HAP-1 (cell line): ENCODE measurements around the gene EFEMP1.

Experiments used
- DNase-seq, 2 experiments: peaks; one replicate each; pipeline ENCODE4 v3.0.0-alpha.2; 2016 to 2020; ENCODE audit warnings: low spot score in 2 of 2
- H3K27me3 ChIP-seq: fragments of 250-450 bp; sonication (Bioruptor Pico); 2 replicates; pipeline ENCODE4 v1.5.1; 2020; ENCODE audit warnings: low read depth, mild to moderate bottlenecking, moderate library complexity
- H3K36me3 ChIP-seq: fragments of 250-450 bp; sonication (Bioruptor Pico); replicated peaks from 2 replicates; pipeline ENCODE4 v1.5.1; 2020; ENCODE audit warnings: mild to moderate bottlenecking
- H3K4me1 ChIP-seq: fragments of 250-450 bp; sonication (Bioruptor Pico); 2 replicates; pipeline ENCODE4 v1.5.1; 2020; ENCODE audit warnings: mild to moderate bottlenecking
- H3K4me3 ChIP-seq: fragments of 250-450 bp; sonication (Bioruptor Pico); 2 replicates; pipeline ENCODE4 v1.5.1; 2020; ENCODE audit warnings: mild to moderate bottlenecking, moderate library complexity
- H3K9me3 ChIP-seq: fragments of 250-450 bp; sonication (Bioruptor Pico); 2 replicates; pipeline ENCODE4 v1.5.1; 2020; ENCODE audit warnings: mild to moderate bottlenecking, moderate library complexity
- in situ Hi-C: fragments of 300-500 bp; cut with MboI; formaldehyde crosslinking; loops from 3 replicates; pipeline ENCODE4 v1.14.3; 2020; ENCODE audit warnings: low sequenced_read_pairs, inconsistent platforms, mixed read lengths

Gene EFEMP1

GRCh38 chr2:55923982-55924321, 370 bp upstream of the EFEMP1 start:
- in situ Hi-C loops = no loop called here
- no peak for DNase-seq
- H3K36me3 ChIP-seq = no peaks in the 10 kb centered on the region
- H3K4me3 ChIP-seq = no peak overlapping the region
- no peaks in the 10 kb centered on the region for H3K9me3 ChIP-seq
- peaks cover 5% of the 10 kb centered on the region; the same call in 1 of the 2 replicates for H3K27me3 ChIP-seq
- H3K4me1 ChIP-seq = no peaks in the 10 kb centered on the region

GRCh38 chr2:55922291-55922907, 1.2 kb downstream of the EFEMP1 start:
- in situ Hi-C loops = no loop called here
- no peaks in the 10 kb centered on the region for H3K9me3 ChIP-seq
- no peaks in the 10 kb centered on the region for H3K4me1 ChIP-seq
- no peak for DNase-seq
- no peaks in the 10 kb centered on the region for H3K36me3 ChIP-seq
- no peak overlapping the region for H3K4me3 ChIP-seq
- H3K27me3 ChIP-seq = peaks cover 5% of the 10 kb centered on the region; the same call in 1 of the 2 replicates

GRCh38 chr2:55919574-55919973, 4.0 kb downstream of the EFEMP1 start:
- H3K27me3 ChIP-seq = peaks cover 8% of the 10 kb centered on the region; the same call in 1 of the 2 replicates
- no peak for DNase-seq
- no peak overlapping the region for H3K4me3 ChIP-seq
- H3K4me1 ChIP-seq = no peaks in the 10 kb centered on the region
- no peaks in the 10 kb centered on the region for H3K36me3 ChIP-seq
- in situ Hi-C loops = no loop called here
- no peaks in the 10 kb centered on the region for H3K9me3 ChIP-seq

- DNase-seq = no peak
- no peaks in the 10 kb centered on the region for H3K4me1 ChIP-seq
- no peaks in the 10 kb centered on the region for H3K9me3 ChIP-seq
- in situ Hi-C loops = no loop called here
- H3K27me3 ChIP-seq = peaks cover 13% of the 10 kb centered on the region
- no peaks in the 10 kb centered on the region for H3K36me3 ChIP-seq
- H3K4me3 ChIP-seq = no peak overlapping the region
These were observed 4.7 kb downstream of the EFEMP1 start for GRCh38 chr2:55918856-55919255.

- Histone ChIP-seq H3K36me3 (no peaks in the 10 kb centered on the region), H3K4me3 (no peak overlapping the region), H3K27me3 (peaks cover 18% of the 10 kb centered on the region), H3K9me3 (no peaks in the 10 kb centered on the region), H3K4me1 (no peaks in the 10 kb centered on the region)
- no peak for DNase-seq
- in situ Hi-C loops = no loop called here
These were observed 5.7 kb downstream of the EFEMP1 start for GRCh38 chr2:55917713-55918390.

- Histone ChIP-seq H3K4me3 (no peak overlapping the region), H3K4me1 (no peaks in the 10 kb centered on the region), H3K27me3 (peaks cover 20% of the 10 kb centered on the region), H3K36me3 (no peaks in the 10 kb centered on the region), H3K9me3 (no peaks in the 10 kb centered on the region)
- in situ Hi-C loops = no loop called here
- DNase-seq = no peak
These were observed 6.5 kb downstream of the EFEMP1 start for GRCh38 chr2:55917117-55917516.

- no peaks in the 10 kb centered on the region for H3K36me3 ChIP-seq
- H3K27me3 ChIP-seq = peaks cover 16% of the 10 kb centered on the region
- no peak for DNase-seq
- in situ Hi-C loops = no loop called here
- H3K4me1 ChIP-seq = no peaks in the 10 kb centered on the region
- H3K4me3 ChIP-seq = no peak overlapping the region
- H3K9me3 ChIP-seq = no peaks in the 10 kb centered on the region
These were observed 7.0 kb downstream of the EFEMP1 start for GRCh38 chr2:55916473-55917049.

- no peaks in the 10 kb centered on the region for H3K9me3 ChIP-seq
- H3K4me1 ChIP-seq = no peaks in the 10 kb centered on the region
- H3K27me3 ChIP-seq = peaks cover 16% of the 10 kb centered on the region
- H3K36me3 ChIP-seq = no peaks in the 10 kb centered on the region
- no peak for DNase-seq
- in situ Hi-C loops = no loop called here
- H3K4me3 ChIP-seq = no peak overlapping the region
These were observed 8.8 kb downstream of the EFEMP1 start for GRCh38 chr2:55914786-55915185.

GRCh38 chr2:55912926-55913325, 10.7 kb downstream of the EFEMP1 start:
- in situ Hi-C loops = no loop called here
- no peak overlapping the region for H3K4me3 ChIP-seq
- H3K9me3 ChIP-seq = no peaks in the 10 kb centered on the region
- DNase-seq = no peak
- H3K4me1 ChIP-seq = no peaks in the 10 kb centered on the region
- no peaks in the 10 kb centered on the region for H3K36me3 ChIP-seq
- peaks cover 16% of the 10 kb centered on the region for H3K27me3 ChIP-seq

GRCh38 chr2:55910077-55910476, 13.5 kb downstream of the EFEMP1 start:
- no peaks in the 10 kb centered on the region for H3K36me3 ChIP-seq
- DNase-seq = no peak
- H3K4me3 ChIP-seq = no peak overlapping the region
- in situ Hi-C loops = no loop called here
- no peaks in the 10 kb centered on the region for H3K4me1 ChIP-seq
- peaks cover 16% of the 10 kb centered on the region for H3K27me3 ChIP-seq
- no peaks in the 10 kb centered on the region for H3K9me3 ChIP-seq

- no peaks in the 10 kb centered on the region for H3K36me3 ChIP-seq
- H3K9me3 ChIP-seq = no peaks in the 10 kb centered on the region
- no peak for DNase-seq
- peaks cover 3% of the 10 kb centered on the region; the same call in 1 of the 2 replicates for H3K27me3 ChIP-seq
- no peaks in the 10 kb centered on the region for H3K4me1 ChIP-seq
- H3K4me3 ChIP-seq = no peak overlapping the region
- in situ Hi-C loops = no loop called here
These were observed 15.9 kb downstream of the EFEMP1 start for GRCh38 chr2:55907686-55908085.

GRCh38 chr2:55906993-55907392, 16.6 kb downstream of the EFEMP1 start:
- Histone ChIP-seq H3K9me3 (no peaks in the 10 kb centered on the region), H3K36me3 (no peaks in the 10 kb centered on the region), H3K4me1 (no peaks in the 10 kb centered on the region), H3K27me3 (no peaks in the 10 kb centered on the region; the same call in 1 of the 2 replicates), H3K4me3 (no peak overlapping the region)
- in situ Hi-C loops = no loop called here
- no peak for DNase-seq

GRCh38 chr2:55903727-55904126, 19.9 kb downstream of the EFEMP1 start:
- Histone ChIP-seq H3K36me3 (no peaks in the 10 kb centered on the region), H3K9me3 (no peaks in the 10 kb centered on the region), H3K27me3 (no peaks in the 10 kb centered on the region), H3K4me1 (no peaks in the 10 kb centered on the region), H3K4me3 (no peak overlapping the region)
- no peak for DNase-seq
- in situ Hi-C loops = no loop called here

GRCh38 chr2:55902971-55903370, 20.6 kb downstream of the EFEMP1 start:
- Histone ChIP-seq H3K9me3 (no peaks in the 10 kb centered on the region), H3K36me3 (no peaks in the 10 kb centered on the region)
- in situ Hi-C loops = no loop called here

More at GRCh38 chr2:55902971-55903370, 20.6 kb downstream of the EFEMP1 start:
- no peak overlapping the region for H3K4me3 ChIP-seq
- no peaks in the 10 kb centered on the region for H3K4me1 ChIP-seq
- DNase-seq = no peak
- H3K27me3 ChIP-seq = no peaks in the 10 kb centered on the region
